Tibial artery (tissue), 4 donors: Measurements from ENCODE around the gene TEX38.

ENCODE experiments used
- DNase-seq, 2 donors: peaks; one replicate each; pipeline ENCODE4 v3.0.0-alpha.2; 2019
- H3K27ac ChIP-seq, 2 donors: fragments of 200-600 bp; sonication (generic) in 1 of 2; 1 replicate in 1 of 2; 2 replicates in 1 of 2; pipeline ENCODE4 v1.5.1; 2018 to 2019; ENCODE audit warnings: mild to moderate bottlenecking in 1 of 2
- H3K27me3 ChIP-seq, 2 donors: fragments of 200-600 bp; sonication (generic) in 1 of 2; one replicate each; pipeline versions ENCODE4 v1.5.1 to v1.6.0; 2016 to 2019
- H3K36me3 ChIP-seq, 3 donors: fragments of 200-600 bp; sonication (generic) in 2 of 3; one replicate each; pipeline ENCODE4 v1.5.1; 2016 to 2019; ENCODE audit warnings: mild to moderate bottlenecking in 2 of 3
- H3K4me1 ChIP-seq, 4 donors: fragments of 200-600 bp; sonication (generic) in 2 of 4; 1 replicate in 3 of 4; 2 replicates in 1 of 4; pipeline ENCODE4 v1.5.1; 2016 to 2019
- H3K4me3 ChIP-seq, 2 donors: fragments of 200-600 bp; sonication (generic) in 1 of 2; 1 replicate in 1 of 2; 2 replicates in 1 of 2; pipeline ENCODE4 v1.5.1; 2018 to 2019; ENCODE audit warnings: mild to moderate bottlenecking in 2 of 2
- H3K9me3 ChIP-seq, 3 donors: fragments of 200-600 bp; sonication (generic) in 1 of 3; one replicate each; pipeline ENCODE4 v1.5.1; 2016 to 2019
- intact Hi-C: fragments of 100-400 bp; cut with DNase I; formaldehyde crosslinking; loops from one replicate; pipeline ENCODE4 v1.15.0; 2023; ENCODE audit warnings: low total_unique reads
- TF ChIP-seq, protein P1 (sequence below), 2 experiments: fragments of 200-600 bp in 1 of 2; fragments of 450-650 bp in 1 of 2; IDR thresholded peaks; one replicate each; pipeline ENCODE4 v1.5.1; 2017 to 2019; ENCODE audit warnings: antibody characterized with exemption in 2 of 2, mild to moderate bottlenecking in 1 of 2, moderate library complexity in 1 of 2

Gene TEX38

DNA sequence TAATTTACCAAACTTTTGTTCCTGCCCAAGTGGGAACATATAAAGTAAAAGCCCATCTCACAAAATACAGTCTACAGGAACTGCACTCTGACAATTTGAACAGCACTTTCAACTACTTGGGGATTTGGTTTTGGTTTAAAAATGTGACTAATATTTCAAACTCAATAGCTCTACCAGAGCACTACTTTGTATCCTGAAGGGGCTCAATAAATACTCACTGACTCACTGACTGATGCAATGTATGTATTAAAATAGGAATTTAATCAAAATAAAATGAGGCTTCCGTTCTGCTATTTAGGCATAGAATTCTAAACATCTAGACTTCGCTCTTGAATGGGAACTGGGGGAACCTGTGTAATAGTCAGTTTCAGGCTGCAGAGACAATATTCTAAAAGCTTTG lies 25.4 kb downstream of the TEX38 start:
- peaks cover 0 to 6% (median 0%) of the 10 kb centered on the region in 4 donors for H3K4me1 ChIP-seq
- TF ChIP-seq, protein P1, sequence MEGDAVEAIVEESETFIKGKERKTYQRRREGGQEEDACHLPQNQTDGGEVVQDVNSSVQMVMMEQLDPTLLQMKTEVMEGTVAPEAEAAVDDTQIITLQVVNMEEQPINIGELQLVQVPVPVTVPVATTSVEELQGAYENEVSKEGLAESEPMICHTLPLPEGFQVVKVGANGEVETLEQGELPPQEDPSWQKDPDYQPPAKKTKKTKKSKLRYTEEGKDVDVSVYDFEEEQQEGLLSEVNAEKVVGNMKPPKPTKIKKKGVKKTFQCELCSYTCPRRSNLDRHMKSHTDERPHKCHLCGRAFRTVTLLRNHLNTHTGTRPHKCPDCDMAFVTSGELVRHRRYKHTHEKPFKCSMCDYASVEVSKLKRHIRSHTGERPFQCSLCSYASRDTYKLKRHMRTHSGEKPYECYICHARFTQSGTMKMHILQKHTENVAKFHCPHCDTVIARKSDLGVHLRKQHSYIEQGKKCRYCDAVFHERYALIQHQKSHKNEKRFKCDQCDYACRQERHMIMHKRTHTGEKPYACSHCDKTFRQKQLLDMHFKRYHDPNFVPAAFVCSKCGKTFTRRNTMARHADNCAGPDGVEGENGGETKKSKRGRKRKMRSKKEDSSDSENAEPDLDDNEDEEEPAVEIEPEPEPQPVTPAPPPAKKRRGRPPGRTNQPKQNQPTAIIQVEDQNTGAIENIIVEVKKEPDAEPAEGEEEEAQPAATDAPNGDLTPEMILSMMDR (IDR thresholded peaks at IDR 0.05) = no peak
- peaks cover 19 to 42% (median 21%) of the 10 kb centered on the region in 3 donors for H3K36me3 ChIP-seq
- intact Hi-C loops = no loop called here
- no peak for DNase-seq
- H3K9me3 ChIP-seq = no peaks in the 10 kb centered on the region
- H3K27ac ChIP-seq = no peak overlapping the region
- no peak overlapping the region for H3K4me3 ChIP-seq
- H3K27me3 ChIP-seq = no peaks in the 10 kb centered on the region

DNA sequence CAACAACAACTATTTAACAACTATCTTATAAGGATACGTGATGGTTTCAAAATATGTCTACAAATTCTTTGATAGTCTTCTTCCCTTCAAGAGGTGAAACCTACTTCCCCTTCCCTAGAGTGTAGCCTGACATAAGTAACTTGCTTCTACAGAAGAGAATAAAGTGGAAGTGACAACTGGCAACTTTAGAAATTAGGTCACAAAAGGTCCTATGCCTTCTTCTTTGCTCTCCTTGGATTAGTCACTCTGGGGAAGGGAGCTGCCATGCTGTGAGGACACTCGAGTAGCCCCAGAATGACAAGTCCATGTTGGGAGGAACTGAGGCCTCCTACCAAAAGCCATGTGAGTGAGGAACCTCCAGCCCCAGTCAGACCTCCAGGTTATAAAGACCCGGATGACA lies 28.0 kb downstream of the TEX38 start:
- TF ChIP-seq, protein P1 (IDR thresholded peaks at IDR 0.05) = no peak
- DNase-seq = no peak
- H3K9me3 ChIP-seq = no peaks in the 10 kb centered on the region
- no peaks in the 10 kb centered on the region for H3K27me3 ChIP-seq
- H3K27ac ChIP-seq = no peak overlapping the region
- H3K4me3 ChIP-seq = no peak overlapping the region
- intact Hi-C loops = no loop called here
- no peaks in the 10 kb centered on the region for H3K4me1 ChIP-seq
- H3K36me3 ChIP-seq = peaks cover 29 to 64% (median 47%) of the 10 kb centered on the region in 3 donors

DNA sequence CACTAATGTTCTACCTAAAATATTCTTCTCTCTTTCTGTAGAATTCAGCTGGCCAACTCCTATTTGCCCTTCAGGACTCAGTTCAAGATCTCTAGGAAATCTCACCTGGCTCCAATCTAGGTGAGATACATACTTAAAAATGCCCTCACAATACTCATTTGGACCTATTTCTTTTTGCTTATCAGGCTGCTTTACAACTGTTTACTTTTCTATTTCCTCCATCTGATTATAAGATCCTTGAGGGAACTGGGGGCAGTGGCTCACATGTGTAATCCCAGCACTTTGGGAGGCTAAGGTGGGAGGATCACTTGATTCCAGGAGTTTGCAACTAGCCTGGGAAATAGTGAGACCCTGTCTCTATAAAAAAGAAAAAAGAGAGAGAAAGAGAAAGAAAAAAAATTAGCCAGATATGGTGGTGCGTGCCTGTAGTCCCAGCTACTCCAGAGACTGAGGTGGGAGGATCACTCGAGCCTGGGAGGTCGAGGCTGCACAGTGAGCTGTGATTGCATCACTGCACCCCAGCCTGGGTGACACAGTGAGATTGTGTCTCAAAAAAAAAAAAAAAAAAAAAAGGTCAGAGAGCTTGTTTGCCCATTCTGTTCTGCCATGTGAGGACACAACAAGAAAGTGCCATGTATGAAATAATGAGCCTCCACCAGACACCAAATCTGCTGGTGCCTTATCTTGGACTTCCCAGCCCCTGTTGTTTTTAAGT lies 32.4 kb downstream of the TEX38 start:
- H3K4me1 ChIP-seq = no peaks in the 10 kb centered on the region
- H3K9me3 ChIP-seq = no peaks in the 10 kb centered on the region
- H3K27ac ChIP-seq = no peak overlapping the region
- intact Hi-C loops = no loop called here
- TF ChIP-seq, protein P1 (IDR thresholded peaks at IDR 0.05) = no peak
- no peak overlapping the region for H3K4me3 ChIP-seq
- no peak for DNase-seq
- H3K36me3 ChIP-seq = peaks cover 48 to 83% (median 58%) of the 10 kb centered on the region in 3 donors
- no peaks in the 10 kb centered on the region for H3K27me3 ChIP-seq

DNA sequence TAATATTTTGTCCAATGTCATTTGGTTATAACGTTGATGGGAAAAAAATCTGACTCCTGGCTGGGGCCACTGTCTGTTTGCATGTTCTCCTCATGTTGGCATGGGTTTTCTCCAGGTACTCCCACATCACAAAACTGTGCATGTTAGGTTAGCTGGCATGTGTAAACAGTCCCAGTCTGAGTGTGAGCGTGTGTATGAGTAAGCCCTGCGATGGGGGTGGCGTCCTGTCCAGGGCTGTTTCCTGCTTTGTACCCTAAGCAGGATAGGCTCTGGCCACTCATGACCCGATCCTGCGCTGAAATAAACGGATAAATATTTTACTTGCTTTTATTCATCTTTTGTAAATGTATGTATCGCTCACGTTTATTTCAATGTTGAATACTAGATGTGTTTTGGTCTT lies 33.8 kb downstream of the TEX38 start:
- TF ChIP-seq, protein P1 (IDR thresholded peaks at IDR 0.05) = no peak

DNA sequence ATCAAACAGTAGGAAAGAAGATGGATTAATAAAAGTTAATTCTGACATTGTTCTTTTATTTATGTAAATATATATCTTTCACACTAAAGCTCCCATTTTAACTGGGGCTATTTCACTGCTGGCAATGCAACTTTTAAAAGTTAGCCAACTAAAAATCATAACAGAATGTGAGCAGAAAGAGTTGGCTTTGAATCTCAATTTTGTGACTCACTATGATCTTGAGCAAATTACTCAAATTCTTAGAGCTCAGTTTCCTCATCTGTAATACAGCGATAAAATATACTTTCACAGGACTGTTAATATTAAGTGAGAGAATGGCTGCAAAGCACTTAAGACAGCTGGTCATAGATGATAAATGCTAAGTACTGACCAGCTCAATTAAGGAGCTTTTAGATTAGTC lies 36.5 kb downstream of the TEX38 start:
- Histone ChIP-seq H3K9me3 (no peaks in the 10 kb centered on the region), H3K36me3 (peaks cover 50 to 86% (median 60%) of the 10 kb centered on the region in 3 donors), H3K4me1 (no peaks in the 10 kb centered on the region), H3K27me3 (no peaks in the 10 kb centered on the region), H3K27ac (no peak overlapping the region), H3K4me3 (no peak overlapping the region)
- no peak for DNase-seq
- TF ChIP-seq, protein P1 (IDR thresholded peaks at IDR 0.05) = no peak
- intact Hi-C loops = no loop called here

More for the DNA sequence above, 33.8 kb downstream of the TEX38 start:
- no peaks in the 10 kb centered on the region for H3K27me3 ChIP-seq
- intact Hi-C loops = no loop called here
- no peak overlapping the region for H3K27ac ChIP-seq
- peaks cover 53 to 90% (median 58%) of the 10 kb centered on the region in 3 donors for H3K36me3 ChIP-seq
- no peak for DNase-seq
- H3K4me3 ChIP-seq = no peak overlapping the region
- no peaks in the 10 kb centered on the region for H3K4me1 ChIP-seq
- no peaks in the 10 kb centered on the region for H3K9me3 ChIP-seq
